NCI-H1417 (cell line): ENCODE data around the gene TSPYL1.
"Not testable (repeated sequence)": the region's sequence is repeated elsewhere in the genome, so short reads cannot be mapped to it uniquely, and the experiment has no call there.

ENCODE experiments used
- DNase-seq, 3 experiments: peaks; one replicate each; lab custom pipeline; 2025; lab: John Stamatoyannopoulos, UW

The TSPYL1 gene

GRCh38 chr6:116298273-116298672 is 18.5 kb upstream of the TSPYL1 start:
- no peak for DNase-seq

- DNase-seq, result no peak
These were observed 12.8 kb upstream of the TSPYL1 start for GRCh38 chr6:116292553-116292952.

- DNase-seq, result no peak
These were observed 12.1 kb upstream of the TSPYL1 start for GRCh38 chr6:116291701-116292396.

GRCh38 chr6:116290799-116291198 is 11.1 kb upstream of the TSPYL1 start:
- no peak for DNase-seq

GRCh38 chr6:116289876-116290275 is 10.1 kb upstream of the TSPYL1 start:
- no peak for DNase-seq

GRCh38 chr6:116287689-116288282 is 8.1 kb upstream of the TSPYL1 start:
- DNase-seq, result peak; percentile 6 to 59 (median 41)

- no peak for DNase-seq
These were observed 7.1 kb upstream of the TSPYL1 start for GRCh38 chr6:116286773-116287358.

- not testable (repeated sequence) for DNase-seq
These were observed 5.3 kb upstream of the TSPYL1 start for GRCh38 chr6:116284984-116285383.

GRCh38 chr6:116283191-116283590 is 3.5 kb upstream of the TSPYL1 start:
- no peak for DNase-seq

- DNase-seq, result no peak
These were observed 3.0 kb upstream of the TSPYL1 start for GRCh38 chr6:116282698-116283097.

GRCh38 chr6:116280933-116281316 is 1.2 kb upstream of the TSPYL1 start:
- DNase-seq, result no peak

- DNase-seq, result peak in 1 of 3 experiments; percentile 59
These were observed 617 bp upstream of the TSPYL1 start for GRCh38 chr6:116280161-116280932.

- peak in 1 of 3 experiments; percentile 70 for DNase-seq
These were observed 887 bp downstream of the TSPYL1 start for GRCh38 chr6:116278854-116279231.

GRCh38 chr6:116278481-116278829 is 1.3 kb downstream of the TSPYL1 start:
- DNase-seq, result no peak

GRCh38 chr6:116277124-116277523 is 2.6 kb downstream of the TSPYL1 start:
- no peak for DNase-seq

- no peak for DNase-seq
These were observed 8.5 kb downstream of the TSPYL1 start for GRCh38 chr6:116271149-116271708.

- DNase-seq, result peak; percentile 52 to 82 (median 53)
These were observed 11.0 kb downstream of the TSPYL1 start for GRCh38 chr6:116268589-116269293.

GRCh38 chr6:116267836-116268588 is 11.7 kb downstream of the TSPYL1 start:
- DNase-seq, result no peak

GRCh38 chr6:116266803-116267202 is 12.9 kb downstream of the TSPYL1 start:
- no peak for DNase-seq

- peak in 1 of 3 experiments; percentile 10 for DNase-seq
These were observed 14.5 kb downstream of the TSPYL1 start for GRCh38 chr6:116265041-116265829.
